Measurements from ENCODE around the gene WDR7.

The WDR7 gene

GRCh38 chr18:57003342-57003741 lies 352.2 kb downstream of the WDR7 start:
- DNase-seq = no peak

GRCh38 chr18:57004366-57005121 lies 353.4 kb downstream of the WDR7 start:
- DNase-seq = peak; percentile 63 to 66

- peak in 1 of 2 donors; percentile 12 for DNase-seq
These were observed 357.0 kb downstream of the WDR7 start for GRCh38 chr18:57008001-57008686.

GRCh38 chr18:57009844-57010243 lies 358.7 kb downstream of the WDR7 start:
- DNase-seq = no peak

- no peak for DNase-seq
These were observed 363.7 kb downstream of the WDR7 start for GRCh38 chr18:57014772-57015413.

- no peak for DNase-seq
These were observed 364.3 kb downstream of the WDR7 start for GRCh38 chr18:57015451-57015850.

- DNase-seq = no peak
These were observed 367.7 kb downstream of the WDR7 start for GRCh38 chr18:57018845-57019244.

GRCh38 chr18:57022716-57023115 lies 371.6 kb downstream of the WDR7 start:
- no peak for DNase-seq

- DNase-seq = no peak
These were observed 372.2 kb downstream of the WDR7 start for GRCh38 chr18:57023275-57023882.

GRCh38 chr18:57025540-57025939 lies 374.4 kb downstream of the WDR7 start:
- no peak for DNase-seq

GRCh38 chr18:57026316-57026715 lies 375.2 kb downstream of the WDR7 start:
- DNase-seq = no peak

GRCh38 chr18:57027190-57027708 lies 376.1 kb downstream of the WDR7 start:
- DNase-seq = no peak

GRCh38 chr18:57029761-57030160 lies 378.6 kb downstream of the WDR7 start:
- DNase-seq = no peak

GRCh38 chr18:57030417-57030816 lies 379.3 kb downstream of the WDR7 start:
- no peak for DNase-seq

- DNase-seq = no peak
These were observed 384.4 kb downstream of the WDR7 start for GRCh38 chr18:57035590-57035989.

- DNase-seq = no peak
These were observed 387.2 kb downstream of the WDR7 start for GRCh38 chr18:57038395-57038794.

- DNase-seq = no peak
These were observed 389.0 kb downstream of the WDR7 start for GRCh38 chr18:57040175-57040574.

GRCh38 chr18:57043241-57043640 lies 392.1 kb downstream of the WDR7 start:
- no peak for DNase-seq

- no peak for DNase-seq
These were observed 397.2 kb downstream of the WDR7 start for GRCh38 chr18:57048351-57048750.

GRCh38 chr18:57048859-57049258 lies 397.7 kb downstream of the WDR7 start:
- DNase-seq = no peak

GRCh38 chr18:57050310-57050949 lies 399.3 kb downstream of the WDR7 start:
- DNase-seq = no peak

GRCh38 chr18:57051021-57051656 lies 400.0 kb downstream of the WDR7 start:
- DNase-seq = no peak

All from inflammatory macrophage treated with lipopolysaccharide for 1 hour (primary cell).